GM04504 (cell line): ENCODE data around the gene TBX6.

Experiments used
- DNase-seq: peaks from one replicate; pipeline ENCODE4 v3.0.0-alpha.2; 2012; ENCODE audit warnings: low read depth

TBX6 gene

GRCh38 chr16:30086291-30087140, 5.2 kb downstream of the TBX6 start:
- no peak for DNase-seq

DNA sequence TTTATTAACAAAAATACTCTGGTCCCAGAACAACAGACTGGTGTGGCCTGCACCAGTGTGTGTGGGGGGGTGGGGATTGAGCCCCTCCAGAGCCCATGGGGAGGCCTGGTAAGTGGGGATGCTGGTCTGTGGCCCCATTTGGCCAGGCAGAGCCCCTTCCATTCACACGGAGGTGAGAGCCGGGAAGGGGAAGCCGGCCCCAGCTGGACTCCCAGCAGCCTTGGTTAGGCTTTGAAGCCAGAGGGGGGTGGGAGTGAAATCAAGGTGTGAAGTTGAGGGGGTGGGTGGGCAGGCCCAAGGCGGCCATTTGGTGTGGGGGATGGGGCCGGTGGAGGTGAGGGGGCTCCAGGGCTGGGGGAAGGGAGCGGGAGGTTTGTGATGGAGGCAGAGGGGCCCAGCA, 5.9 kb downstream of the TBX6 start:
- no peak for DNase-seq

DNA sequence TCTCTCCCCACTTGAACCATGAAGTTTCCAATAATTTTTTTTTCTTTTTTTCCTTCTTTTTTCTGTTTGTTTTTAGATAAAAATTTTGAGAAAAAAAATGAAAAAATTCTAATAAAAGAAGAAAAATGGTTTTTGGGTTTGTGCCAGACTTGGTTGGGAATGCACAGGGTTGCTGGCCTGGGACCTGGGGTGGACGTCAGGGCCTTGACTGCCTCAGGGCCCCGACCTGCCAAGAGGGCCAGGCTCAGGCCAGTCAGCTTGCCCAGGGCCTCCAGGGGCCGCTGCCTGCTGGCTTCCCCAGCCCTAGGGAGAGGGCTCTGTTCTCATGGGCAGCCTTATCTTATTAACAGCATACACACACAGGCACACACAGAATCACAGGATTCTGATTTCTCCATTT, 6.5 kb downstream of the TBX6 start:
- no peak for DNase-seq

DNA sequence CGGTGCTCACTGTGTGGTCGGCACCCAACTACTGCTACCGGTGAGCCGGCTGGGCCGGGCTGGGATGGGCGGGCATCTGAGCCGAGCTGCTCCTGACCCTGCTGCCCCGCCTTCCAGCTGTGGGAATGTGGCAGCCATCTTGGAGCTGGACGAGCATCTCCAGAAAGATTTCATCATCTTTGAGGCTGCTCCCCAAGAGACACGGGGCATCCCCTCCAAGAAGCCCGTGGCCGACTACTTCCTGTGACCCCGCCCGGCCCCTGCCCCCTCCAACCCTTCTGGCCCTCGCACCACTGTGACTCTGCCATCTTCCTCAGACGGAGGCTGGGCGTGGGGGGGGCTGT, 6.9 kb downstream of the TBX6 start:
- DNase-seq, result no peak

- no peak for DNase-seq
These were observed 7.5 kb downstream of the TBX6 start for GRCh38 chr16:30084096-30084815.

- DNase-seq, result no peak
These were observed 8.3 kb downstream of the TBX6 start for GRCh38 chr16:30083216-30084055.

- DNase-seq, result no peak
These were observed 9.1 kb downstream of the TBX6 start for GRCh38 chr16:30082545-30083090.

- no peak for DNase-seq
These were observed 12.2 kb downstream of the TBX6 start for GRCh38 chr16:30079480-30079879.

GRCh38 chr16:30078744-30079143, 13.0 kb downstream of the TBX6 start:
- DNase-seq, result no peak

DNA sequence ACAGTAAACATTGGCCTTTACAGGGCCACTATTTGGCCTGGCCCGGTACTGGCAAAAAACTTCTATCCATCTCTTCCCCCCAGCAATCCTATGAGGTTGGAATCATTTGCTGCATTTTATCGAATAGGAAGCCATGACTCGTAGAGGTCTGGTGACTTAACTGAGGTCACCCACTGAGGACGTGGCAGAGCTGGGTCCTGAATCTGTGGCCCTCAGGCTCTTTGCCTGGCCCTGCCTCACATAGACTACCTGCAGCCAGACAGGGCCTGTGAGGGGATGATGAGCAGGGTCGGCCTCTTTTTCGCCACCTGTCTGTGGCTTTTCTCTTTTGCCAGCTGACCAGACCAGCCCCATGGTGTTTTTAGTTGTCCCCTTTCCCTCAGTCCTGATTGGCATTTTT, 14.1 kb downstream of the TBX6 start:
- DNase-seq, result no peak

DNA sequence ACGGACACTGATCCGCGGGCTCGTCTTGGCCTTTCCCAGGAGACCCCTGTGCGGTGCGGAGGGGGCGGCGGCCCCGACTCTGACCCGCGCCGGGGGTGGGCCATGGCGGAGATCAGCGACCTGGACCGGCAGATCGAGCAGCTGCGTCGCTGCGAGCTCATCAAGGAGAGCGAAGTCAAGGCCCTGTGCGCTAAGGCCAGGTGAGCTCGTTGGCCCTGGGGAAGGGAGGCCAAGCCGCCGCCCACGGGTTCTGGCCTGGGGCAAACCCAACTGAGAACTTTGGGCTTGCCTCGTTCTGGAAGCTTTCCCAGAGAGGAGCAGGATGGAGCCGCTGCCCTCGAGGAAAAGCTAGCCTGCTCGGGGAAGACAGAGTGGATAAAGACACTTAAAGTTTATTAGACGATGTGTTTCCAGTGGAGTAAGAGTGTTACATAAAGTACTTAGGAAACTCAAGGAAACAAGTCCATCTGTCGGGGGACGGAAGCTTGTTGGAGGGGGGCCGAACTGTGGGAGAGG, 15.4 kb downstream of the TBX6 start:
- no peak for DNase-seq

- DNase-seq, result peak; percentile 73
These were observed 16.0 kb downstream of the TBX6 start, which contains the start of gene PPP4C for GRCh38 chr16:30075503-30076275. PPP4C (plus strand) TSS chr16:30075994; CDS start chr16:30076378, 384 bp downstream.

- no peak for DNase-seq
These were observed 21.2 kb downstream of the TBX6 start for GRCh38 chr16:30070490-30070889.

GRCh38 chr16:30069611-30070462, 21.9 kb downstream of the TBX6 start:
- no peak for DNase-seq

DNA sequence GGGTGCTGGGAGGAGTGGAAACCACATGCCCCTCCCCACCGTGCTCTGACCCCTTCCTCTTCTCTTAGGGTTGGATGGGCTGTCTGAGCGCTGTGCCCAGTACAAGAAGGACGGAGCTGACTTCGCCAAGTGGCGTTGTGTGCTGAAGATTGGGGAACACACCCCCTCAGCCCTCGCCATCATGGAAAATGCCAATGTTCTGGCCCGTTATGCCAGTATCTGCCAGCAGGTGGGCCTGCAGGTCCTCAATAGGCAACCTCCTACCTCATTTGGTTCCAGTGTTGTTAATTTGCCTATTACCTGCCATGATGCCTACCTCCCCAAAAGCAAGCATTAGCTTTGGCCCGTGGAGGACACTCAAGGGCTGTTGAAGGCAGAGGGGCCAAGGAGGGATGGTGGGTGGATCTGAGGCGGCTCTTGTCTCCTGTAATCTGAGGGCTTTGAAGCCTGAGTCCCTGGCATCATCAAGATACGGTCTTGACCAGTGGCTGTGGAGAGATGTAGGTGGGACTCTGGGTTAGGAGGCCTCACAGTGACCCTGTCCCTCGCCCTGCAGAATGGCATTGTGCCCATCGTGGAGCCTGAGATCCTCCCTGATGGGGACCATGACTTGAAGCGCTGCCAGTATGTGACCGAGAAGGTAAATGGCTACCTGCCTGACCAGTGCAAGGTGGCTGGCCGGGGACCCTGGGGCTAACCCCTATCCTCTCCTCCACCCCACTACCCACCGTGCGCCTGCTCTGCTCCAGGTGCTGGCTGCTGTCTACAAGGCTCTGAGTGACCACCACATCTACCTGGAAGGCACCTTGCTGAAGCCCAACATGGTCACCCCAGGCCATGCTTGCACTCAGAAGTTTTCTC, 22.7 kb downstream of the TBX6 start:
- DNase-seq, result no peak

DNA sequence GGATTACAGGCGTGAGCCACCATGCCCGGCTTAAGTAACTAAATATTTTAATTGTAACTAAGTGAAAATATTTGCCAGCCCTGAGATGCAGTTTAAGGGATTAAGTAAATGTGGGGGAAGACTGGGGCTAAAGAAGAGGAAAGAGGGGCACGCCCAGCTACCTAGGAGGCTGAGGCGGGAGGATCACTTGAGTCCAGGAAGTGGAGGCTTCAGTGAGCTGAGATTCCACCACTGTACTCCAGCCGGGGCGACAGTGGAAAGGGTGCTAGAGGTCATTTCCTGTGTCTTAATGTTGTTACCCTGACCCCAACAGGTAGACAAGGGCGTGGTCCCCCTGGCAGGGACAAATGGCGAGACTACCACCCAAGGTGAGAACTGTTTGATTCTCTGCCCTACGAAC, 23.4 kb downstream of the TBX6 start:
- DNase-seq, result no peak

DNA sequence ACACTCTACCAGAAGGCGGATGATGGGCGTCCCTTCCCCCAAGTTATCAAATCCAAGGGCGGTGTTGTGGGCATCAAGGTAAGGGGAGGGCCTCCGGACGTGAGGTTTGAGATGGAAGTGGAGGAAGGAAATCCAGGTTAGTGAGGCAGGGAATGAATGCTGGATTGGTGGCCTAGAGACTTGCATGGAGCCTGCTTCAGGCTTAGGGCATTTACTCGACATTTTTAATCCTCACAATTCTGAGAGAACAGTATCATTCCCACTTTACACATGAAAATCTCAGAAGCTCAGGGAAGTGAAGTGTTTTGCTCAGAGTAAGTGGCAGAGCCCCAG, 24.2 kb downstream of the TBX6 start:
- no peak for DNase-seq

- DNase-seq, result no peak
These were observed 24.8 kb downstream of the TBX6 start for GRCh38 chr16:30066761-30067583.
